NCI-H748 (cell line): Measurements from ENCODE around the gene CRB1.

Experiments
- DNase-seq: peaks from one replicate; lab custom pipeline; 2025; ENCODE audit not compliant: unreplicated experiment; lab: John Stamatoyannopoulos, UW

CRB1 gene

GRCh38 chr1:197268012-197268411 lies at the start of gene CRB1:
Gene CRB1, plus strand, starts transcription at chr1:197268252. Its CDS starts 161 bp downstream, at chr1:197268413.
- no peak for DNase-seq

GRCh38 chr1:197218857-197219256 lies 49.2 kb upstream of the CRB1 start:
- DNase-seq, result no peak

- DNase-seq, result no peak
Observed at GRCh38 chr1:197222025-197222685, 45.9 kb upstream of the CRB1 start.

GRCh38 chr1:197222780-197223179 lies 45.3 kb upstream of the CRB1 start:
- DNase-seq, result no peak

- DNase-seq, result no peak
Observed at GRCh38 chr1:197224160-197224559, 43.9 kb upstream of the CRB1 start.

GRCh38 chr1:197225611-197226010 lies 42.4 kb upstream of the CRB1 start:
- DNase-seq, result no peak

- no peak for DNase-seq
Observed at GRCh38 chr1:197234581-197234980, 33.5 kb upstream of the CRB1 start.

GRCh38 chr1:197235355-197235754 lies 32.7 kb upstream of the CRB1 start:
- DNase-seq, result no peak

GRCh38 chr1:197247465-197247864 lies 20.6 kb upstream of the CRB1 start:
- DNase-seq, result no peak

- DNase-seq, result no peak
Observed at GRCh38 chr1:197249324-197249723, 18.7 kb upstream of the CRB1 start.

GRCh38 chr1:197250616-197251015 lies 17.4 kb upstream of the CRB1 start:
- no peak for DNase-seq

- DNase-seq, result no peak
Observed at GRCh38 chr1:197252973-197253372, 15.1 kb upstream of the CRB1 start.

- DNase-seq, result no peak
Observed at GRCh38 chr1:197254866-197255265, 13.2 kb upstream of the CRB1 start.

- DNase-seq, result no peak
Observed at GRCh38 chr1:197264936-197265567, 3.0 kb upstream of the CRB1 start.

- DNase-seq, result peak; percentile 79
Observed at GRCh38 chr1:197269053-197269452, 1.0 kb downstream of the CRB1 start.

- no peak for DNase-seq
Observed at GRCh38 chr1:197272791-197273190, 4.7 kb downstream of the CRB1 start.

GRCh38 chr1:197277166-197277565 lies 9.1 kb downstream of the CRB1 start:
- no peak for DNase-seq

GRCh38 chr1:197284325-197284724 lies 16.3 kb downstream of the CRB1 start:
- no peak for DNase-seq

GRCh38 chr1:197284966-197285365 lies 16.9 kb downstream of the CRB1 start:
- no peak for DNase-seq

GRCh38 chr1:197285526-197286205 lies 17.6 kb downstream of the CRB1 start:
- no peak for DNase-seq

GRCh38 chr1:197286634-197287033 lies 18.6 kb downstream of the CRB1 start:
- DNase-seq, result no peak

- no peak for DNase-seq
Observed at GRCh38 chr1:197287863-197288262, 19.8 kb downstream of the CRB1 start.
